NCI-H2029 treated with DMSO at 0.1 percent for 48 hours (cell line): ENCODE measurements around the gene LEPROT.
"Not testable (repeated sequence)": the region's sequence is repeated elsewhere in the genome, so short reads cannot be mapped to it uniquely, and the experiment has no call there.

ENCODE experiments used
- DNase-seq: peaks from one replicate; lab custom pipeline; 2025; lab: John Stamatoyannopoulos, UW

Gene LEPROT

DNA sequence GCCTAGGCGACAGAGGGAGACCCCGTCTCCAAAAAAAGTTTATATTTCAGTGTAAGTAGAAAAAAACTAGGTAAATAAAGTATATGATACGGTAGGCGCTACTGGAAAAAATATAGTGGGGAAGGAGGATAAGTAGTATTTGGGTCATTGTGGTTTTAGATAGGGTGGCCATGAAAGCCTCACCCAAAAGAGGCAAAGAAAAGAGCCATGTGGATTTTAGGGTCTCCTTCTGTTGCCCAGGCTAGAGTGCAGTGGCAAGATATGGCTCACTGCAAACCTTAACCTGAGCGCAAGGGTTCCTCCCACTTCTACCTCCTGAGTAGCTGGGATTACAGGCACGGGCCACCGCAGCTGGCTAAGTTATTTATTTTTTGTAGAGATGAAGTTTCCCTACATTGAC lies 17.1 kb downstream of the LEPROT start:
- DNase-seq, result no peak

DNA sequence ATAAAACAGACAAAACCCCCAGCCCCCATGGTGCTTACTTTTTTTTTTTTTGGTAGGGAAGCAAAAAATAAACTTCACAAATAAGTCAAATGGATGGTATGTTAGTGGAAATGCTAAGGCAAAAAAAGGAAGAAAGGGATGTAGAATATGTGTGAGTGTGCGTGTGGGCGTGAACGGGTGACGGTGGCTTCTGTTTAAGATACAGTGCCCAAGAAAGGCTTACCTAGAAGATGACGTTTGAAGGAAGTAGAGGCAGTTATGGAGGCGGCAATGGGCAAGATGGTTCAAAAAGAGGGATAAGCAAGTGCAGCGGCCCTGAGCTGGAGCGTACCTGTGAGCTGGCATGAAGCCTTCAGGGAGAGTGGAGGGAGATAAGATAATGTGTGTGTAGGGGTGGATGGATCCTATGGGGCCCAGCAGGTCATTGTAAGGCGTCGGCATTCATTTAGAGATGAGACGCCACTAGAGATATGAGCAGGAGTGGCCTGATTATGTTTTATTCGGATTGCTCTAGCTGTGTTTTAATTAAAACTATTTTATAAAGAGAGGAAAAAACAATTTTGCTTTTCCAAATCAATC lies 19.9 kb downstream of the LEPROT start:
- DNase-seq, result no peak

DNA sequence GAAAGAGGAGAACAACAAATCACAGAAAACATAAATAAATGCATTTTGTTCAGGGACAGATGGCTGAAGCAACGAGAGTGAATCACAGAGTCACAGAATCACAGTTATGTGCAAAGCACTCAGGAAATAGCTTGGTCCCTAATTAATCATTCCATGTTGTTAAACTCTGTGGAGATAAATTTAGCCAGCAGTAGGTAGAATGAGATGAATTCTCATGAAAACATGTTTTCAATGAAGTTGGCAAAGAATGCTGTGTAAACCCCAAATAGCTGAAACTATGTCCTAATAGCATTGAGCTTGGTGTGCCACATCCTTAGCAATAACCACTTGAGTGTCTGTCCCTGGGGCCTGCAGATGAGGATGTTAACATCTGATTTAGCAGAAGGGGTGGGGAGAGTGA lies 20.4 kb downstream of the LEPROT start:
- DNase-seq, result no peak

DNA sequence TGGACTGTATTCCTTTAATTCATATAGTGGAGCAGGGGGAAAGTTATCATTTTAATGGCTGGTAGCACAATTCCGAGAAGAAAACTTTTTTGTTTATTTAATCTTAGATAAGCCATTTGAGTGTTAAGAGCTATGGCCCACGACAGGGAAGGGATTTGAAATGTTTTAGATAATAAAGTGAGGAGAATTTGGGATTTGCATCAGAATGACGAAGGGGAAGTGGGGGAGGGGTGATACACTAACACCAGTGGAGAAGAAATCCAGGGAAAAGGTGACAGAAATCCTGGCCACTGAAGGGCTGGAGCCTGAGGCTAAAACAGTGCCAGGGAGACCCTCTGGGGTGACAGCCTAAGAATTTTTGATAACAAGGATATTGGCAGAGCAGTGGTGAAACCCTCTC lies 21.0 kb downstream of the LEPROT start:
- DNase-seq, result no peak

DNA sequence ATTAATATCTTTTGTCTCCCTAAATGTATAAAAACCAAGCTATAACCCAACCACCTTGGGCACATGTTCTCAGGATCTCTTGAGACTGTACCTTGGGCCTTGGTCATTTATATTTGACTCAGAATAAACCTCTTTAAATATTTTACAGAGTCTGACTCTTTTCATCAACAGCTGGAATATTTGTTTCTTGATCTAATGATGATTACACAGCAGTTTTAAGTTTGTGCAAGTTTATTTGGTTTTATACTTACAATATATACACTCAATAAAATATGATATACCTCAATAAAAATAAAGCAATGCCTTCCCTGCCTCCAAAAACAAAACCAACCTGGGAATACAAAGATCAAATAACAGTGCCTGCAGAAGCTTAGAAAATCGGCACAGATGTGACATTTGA lies 22.0 kb downstream of the LEPROT start:
- DNase-seq, result no peak

DNA sequence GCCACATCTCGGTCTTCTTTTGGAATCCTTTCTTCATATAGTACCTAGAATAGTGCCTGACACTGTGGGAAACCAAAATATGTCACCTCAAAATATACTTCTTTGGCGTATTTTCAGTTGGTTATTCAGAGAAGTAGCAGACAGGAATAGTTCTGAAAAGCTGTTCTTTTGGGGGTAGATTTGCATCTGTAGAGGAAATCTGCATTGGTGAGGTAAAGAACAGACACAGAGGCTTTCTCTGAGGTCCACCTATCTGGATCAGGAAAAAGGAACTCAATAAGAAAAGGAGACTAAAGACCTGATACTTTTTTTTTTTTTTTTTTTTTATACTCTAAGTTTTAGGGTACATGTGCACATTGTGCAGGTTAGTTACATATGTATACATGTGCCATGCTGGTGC lies 23.2 kb downstream of the LEPROT start:
- no peak for DNase-seq

DNA sequence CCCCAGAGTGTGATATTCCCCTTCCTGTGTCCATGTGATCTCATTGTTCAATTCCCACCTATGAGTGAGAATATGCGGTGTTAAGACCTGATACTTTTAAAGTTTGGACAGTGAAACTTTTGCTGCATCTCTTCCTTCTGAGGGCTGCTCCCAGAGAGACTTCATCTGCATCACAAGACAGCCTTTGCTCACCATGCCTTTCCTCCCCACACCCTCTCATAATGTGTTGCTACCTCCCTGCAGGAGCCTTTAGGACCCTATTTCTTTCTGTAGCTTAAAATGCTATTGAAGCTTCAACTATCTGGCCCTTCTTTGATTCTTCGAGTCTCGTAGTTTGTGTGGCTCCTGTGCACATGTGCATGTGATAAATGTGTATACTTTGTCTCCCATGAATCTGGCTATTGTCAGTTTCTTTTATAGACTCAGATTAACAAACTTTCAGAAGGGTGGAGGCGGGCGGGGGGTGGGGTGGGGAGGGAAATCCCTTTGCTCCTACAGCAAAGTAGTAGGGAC lies 23.7 kb downstream of the LEPROT start:
- DNase-seq, result no peak

DNA sequence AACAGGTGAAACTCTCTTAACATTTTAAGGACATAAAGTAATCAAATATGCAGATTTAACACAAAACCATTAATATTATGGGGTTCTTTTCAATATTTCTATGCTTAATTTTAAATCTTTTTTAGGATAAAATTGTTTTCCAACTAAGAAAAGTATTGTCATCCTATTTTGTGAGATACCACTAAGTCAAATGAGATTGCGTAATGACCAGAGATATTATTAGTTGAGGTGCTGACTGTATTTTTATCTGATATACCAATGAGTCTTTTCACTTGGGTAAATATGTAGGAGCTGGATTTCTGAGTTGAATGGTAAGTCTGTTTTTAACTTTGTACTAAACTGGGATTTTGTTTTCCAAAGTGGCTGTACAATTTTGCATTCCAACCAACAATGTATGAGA lies 25.4 kb downstream of the LEPROT start:
- no peak for DNase-seq

DNA sequence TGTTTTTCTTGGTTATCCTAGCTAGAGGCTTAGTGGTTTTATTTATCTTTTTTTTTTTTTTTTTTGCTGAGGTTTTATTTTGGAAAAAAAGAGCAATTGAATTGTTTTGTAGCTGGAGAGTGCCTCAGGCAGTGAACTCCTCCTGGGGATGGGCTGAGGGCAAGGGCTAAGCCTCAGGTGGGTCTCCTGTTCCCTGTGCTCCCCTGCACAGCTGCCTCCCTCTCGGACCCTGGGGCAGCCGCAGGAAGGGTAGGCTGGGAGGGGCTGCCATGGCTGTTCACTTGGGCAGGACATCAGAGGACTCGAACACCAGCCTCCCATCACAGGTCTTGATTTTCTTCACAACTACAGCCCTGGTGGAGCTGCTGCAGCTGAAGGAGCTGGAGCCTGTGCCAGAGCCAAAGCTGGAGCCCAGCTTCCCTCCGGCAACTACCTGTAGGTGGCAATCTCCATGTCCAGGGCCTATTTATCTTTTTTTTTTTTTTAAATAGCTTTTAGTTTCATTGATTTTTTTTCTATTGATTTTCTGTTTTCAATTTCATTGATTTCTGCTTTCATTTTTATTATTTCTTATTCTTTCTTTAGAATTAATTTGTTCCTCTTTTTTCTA lies 28.9 kb downstream of the LEPROT start:
- DNase-seq, result no peak

DNA sequence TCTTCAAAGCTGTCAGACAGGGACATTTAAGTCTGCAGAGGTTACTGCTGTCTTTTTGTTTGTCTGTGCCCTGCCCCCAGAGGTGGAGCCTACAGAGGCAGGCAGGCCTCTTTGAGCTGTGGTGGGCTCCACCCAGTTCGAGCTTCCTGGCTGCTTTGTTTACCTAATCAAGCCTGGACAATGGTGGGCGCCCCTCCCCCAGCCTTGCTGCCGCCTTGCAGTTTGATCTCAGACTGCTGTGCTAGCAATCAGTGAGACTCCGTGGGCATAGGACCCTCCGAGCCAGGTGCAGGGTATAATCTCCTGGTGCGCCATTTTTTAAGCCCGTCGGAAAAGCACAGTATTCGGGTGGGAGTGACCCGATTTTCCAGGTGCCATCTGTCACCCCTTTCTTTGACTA lies 35.2 kb downstream of the LEPROT start:
- not testable (repeated sequence) for DNase-seq

DNA sequence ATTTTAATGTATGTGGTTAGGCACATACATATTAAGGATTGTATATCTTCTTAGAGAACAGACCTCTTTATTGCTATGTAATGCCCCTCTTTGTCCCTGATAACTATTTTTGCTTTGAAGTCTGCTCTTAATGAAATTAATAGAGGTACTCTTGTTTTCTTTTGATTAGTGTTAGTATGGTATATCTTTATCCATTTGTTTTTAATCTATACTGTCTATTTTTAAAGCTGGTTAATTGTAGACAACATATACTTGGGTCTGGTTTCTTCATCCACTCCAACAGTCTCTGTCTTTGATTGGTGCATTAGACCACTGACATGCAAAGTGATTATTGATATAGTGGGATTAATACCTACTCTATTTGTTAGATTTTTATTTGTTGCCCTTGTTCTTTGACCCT lies 36.0 kb downstream of the LEPROT start:
- no peak for DNase-seq

DNA sequence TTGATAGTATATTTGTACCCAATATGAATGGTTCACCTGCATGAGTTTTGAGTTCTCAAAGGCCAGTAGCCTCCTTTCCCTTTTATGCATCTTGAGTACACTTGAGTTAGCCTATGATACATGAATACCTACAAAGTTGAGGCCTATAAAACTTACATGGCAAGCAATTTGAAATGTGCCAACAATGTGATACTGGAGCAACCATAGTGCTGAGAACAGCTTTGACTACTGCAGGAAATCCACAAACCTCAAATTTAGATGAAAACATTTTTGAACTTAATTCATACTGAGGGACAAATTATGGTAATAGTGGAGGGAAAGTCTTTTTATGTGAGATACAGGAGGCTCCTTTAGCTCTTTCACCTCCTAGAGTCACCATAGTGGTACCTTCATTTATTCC lies 37.4 kb downstream of the LEPROT start:
- DNase-seq, result no peak

DNA sequence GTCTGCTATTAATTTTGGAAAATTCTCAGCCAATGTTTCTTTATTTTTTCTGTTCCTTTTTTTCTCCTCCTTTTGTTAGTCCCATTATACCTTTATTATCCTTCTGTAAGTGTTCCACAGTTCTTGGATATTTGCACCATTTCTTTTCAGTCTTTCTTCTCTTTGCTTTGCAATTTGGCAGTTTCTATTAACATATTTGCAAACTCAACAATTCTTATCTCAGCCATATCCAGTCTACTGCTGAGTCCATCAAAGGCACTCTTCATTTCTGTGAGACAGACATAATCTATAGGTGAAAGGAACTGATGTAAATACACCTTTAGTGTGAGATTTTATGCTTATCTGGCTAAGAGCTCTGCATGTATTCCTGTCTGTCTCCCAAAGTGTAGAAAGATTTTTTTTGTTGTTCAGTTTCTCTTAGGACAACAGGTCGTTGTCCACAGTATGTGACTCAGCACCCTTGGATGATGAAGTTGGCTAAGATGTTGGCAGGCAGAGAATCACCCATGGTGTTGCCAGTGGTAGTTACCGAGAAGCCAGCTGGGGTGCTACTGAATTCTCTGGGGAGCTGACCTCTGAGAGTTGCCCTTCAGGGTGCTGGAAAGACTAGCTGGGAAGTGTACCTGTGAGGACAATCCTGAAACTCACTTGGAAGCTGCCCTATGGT lies 38.4 kb downstream of the LEPROT start:
- no peak for DNase-seq

DNA sequence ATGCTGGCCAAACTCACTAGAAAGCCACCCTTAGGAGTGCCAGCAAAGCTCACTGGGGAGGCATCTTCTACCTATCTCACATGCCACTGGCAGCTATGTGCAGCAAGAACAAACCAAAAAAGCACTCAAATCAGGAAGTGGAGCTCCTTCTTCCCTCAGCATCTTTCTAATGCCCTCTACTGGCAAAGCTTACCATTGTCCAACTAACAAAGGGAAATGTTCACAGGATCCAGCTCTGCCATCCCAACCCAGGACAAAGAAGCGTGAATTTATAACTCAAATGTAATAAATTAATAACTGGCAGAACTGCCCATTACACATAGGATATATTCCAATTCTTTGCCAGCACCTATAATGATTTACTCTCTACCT lies 38.9 kb downstream of the LEPROT start:
- DNase-seq, result no peak

DNA sequence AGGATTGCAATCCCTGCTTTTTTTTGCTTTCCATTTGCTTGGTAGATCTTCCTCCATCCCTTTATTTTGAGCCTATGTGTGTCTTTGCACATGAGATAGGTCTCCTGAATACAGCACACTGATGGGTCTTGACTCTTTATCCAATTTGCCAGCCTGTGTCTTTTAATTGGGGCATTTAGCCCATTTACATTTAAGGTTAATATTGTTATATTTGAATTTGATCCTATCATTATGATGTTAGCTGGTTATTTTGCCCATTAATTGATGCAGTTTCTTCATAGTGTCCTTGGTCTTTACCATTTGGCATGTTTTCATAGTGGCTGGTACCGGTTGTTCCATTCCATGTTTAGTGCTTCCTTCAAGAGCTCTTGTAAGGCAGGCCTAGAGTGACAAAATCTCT lies 45.4 kb downstream of the LEPROT start:
- DNase-seq, result not testable (repeated sequence)

DNA sequence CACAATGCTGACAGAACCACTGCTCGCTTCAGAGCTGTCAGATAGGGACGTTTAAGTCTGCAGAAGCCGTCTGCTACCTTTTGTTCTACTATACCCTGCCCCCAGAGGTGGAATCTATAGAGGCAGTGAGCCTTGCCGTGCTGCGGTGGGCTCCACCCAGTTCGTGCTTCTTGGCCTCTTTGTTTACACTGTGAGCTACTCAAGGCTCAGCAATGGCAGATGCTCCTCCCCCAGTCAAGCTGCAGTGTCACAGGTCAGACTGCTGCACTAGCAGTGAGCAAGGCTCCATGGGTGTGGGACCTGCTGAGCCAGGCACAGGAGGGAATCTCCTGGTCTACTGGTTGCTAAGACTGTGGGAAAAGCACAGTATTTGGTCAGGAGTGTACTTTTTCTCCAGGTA lies 47.1 kb downstream of the LEPROT start:
- no peak for DNase-seq

DNA sequence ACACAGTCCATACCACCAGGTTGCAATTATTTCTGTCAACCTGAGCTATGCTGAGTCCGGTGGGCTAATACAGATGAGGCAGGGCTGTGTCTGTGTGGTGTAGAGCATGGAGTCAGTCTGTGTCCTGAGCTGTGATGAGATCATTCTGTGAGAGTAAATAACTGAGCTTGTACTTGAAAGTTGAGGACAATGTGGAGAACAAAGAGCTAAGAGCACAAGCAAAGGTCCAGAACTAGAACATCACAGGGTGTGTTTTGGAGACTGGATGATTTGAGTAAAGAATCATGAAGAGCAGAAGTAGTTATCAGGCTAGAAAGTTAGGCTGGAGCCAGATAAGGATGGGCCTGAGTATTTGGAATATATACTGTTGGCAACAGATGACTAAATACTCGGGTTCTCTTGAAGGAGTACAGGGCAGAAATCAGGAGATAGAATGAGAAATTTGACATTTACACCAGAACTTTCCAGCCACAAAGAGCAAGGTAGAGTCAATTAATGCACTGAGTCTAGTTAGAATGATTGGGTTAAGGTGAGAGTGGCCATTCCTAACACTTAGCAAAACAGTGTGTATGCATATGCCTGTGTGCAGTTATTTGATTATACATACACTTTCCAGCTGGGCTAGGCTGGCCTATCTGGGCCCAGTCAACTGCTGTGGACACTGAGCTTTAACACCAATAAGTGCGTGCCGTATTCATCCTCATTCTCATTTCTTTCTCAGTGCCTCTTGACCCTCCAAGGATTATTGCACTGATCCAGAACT lies 48.8 kb downstream of the LEPROT start:
- DNase-seq, result no peak

DNA sequence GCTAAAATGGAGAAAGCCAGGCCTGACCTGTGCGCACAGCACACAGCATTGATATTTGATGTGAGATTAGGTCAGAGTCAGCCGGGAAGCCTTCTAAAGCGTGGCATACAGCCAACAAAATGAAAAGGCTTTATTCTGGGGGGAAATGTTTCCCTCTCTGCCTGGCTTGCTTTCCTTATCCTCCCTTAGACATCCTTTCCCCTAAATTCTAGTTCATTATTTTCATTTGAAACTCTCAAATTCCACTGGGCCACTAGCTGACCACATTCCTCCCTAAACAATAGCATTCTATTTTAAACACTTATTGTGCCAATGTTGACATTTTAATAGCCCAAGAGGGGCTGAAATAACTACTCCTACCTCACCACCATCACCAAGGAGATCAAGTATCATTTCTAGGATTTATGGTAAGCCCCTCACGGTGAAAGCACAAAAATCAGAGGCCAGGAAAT lies 49.4 kb downstream of the LEPROT start:
- DNase-seq, result peak; percentile 79

DNA sequence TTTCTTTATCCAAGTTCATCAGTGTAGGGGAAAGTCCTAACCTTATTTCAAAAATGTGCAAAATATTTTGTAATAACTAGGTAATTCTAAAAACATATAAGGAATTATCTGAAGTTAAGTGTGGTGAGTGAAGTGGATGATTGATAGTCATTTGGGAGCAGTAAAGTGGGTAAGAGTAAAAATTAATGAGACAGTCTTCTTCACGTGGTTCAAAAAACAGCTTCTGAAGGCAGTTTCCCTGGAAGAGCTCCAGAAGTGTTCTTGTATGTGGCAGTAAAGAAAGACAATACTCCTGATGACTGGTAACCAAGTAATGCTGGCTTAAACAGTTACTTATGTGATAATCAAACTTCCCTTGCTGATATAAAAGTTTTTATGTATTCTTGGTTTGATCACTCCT lies 50.3 kb downstream of the LEPROT start:
- no peak for DNase-seq

DNA sequence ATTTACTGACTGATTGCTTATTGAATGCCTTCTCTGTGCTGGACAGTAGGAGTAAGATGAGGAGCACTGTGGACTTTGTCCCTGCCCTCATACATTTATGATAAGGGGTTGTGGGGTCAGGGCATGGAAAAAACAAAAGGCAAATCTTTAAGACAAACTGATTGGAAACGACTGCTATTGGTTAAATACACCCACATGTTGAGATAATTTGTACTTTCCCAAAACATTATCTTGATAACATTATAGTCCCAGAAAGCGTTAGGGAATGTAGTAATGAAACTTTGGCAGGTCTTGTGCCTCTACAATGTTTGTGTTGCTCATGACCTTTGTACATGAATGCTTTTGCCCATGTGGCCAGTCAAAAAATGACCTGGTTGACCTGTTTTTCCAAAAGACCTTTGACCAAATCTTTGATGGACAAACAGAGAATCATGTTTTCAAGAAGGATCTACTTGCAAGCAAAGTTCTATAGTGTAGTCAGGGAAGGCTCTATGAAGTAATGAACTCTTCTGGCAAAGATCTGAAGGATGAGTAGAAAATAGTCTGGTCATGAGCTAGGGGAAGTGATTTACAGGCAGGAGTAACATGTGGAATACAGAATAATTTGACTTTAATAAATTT lies 50.9 kb downstream of the LEPROT start:
- no peak for DNase-seq

DNA sequence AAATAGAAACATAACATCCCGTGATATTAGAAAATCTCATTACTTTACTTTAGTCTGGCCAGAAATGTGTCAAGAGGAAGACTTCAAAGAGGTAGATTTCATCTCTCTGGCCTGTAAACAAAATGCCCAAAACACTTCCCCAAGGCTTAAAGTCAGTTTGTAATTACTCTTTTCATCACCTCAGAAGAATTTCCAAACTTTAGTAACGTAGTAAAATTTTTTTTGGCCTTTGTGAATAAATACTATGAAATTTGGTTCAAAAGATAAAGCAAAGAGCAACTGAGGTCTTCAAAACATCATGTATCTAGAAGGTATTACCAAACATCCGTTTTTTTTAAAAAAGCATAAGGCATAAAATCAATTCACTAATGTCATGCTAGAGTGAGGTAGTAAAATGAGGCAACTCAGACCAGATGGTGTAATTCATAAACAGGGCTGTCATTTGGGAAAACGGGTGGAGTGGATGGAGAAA lies 51.4 kb downstream of the LEPROT start:
- no peak for DNase-seq

DNA sequence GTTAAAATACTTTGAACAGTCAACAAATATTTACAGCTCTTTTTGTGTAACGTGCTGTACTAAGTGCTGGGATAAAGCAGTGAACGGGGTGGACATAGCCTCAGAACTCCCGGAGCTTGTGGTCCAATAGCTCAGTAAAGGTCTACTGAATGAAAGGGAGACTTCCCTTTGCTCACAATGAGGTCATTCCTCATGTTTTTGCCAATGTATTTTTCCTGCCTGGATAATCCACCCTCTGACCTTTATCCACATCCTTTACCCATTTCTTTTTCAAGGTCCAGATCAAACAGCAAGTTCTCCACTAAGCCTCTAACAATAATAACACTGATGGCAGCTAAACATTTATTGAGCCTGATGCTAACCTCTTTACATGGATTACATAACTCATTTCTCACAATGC lies 55.9 kb downstream of the LEPROT start:
- no peak for DNase-seq
